ENCODE results near the gene TMEM114.

- TF ChIP-seq CTCF (optimal IDR thresholded peaks at IDR 0.05 in 1 of 3, IDR thresholded peaks at IDR 0.05 in 1 of 3, conservative IDR thresholded peaks at IDR 0.05 in 1 of 3; ENCODE audit: extremely low read depth in 1 of 3, insufficient read depth in 2 of 3, low read length in 3 of 3) = no peak
- TF ChIP-seq EZH2 (IDR thresholded peaks at IDR 0.05; ENCODE audit: low read length) = no peak
These were observed 9.9 kb upstream of the TMEM114 start for GRCh38 chr16:8600144-8600775.

Data from keratinocyte (primary cell).